Nephron (organoid): ENCODE measurements around the gene RNF214.
A peak's percentile ranks its signal among the peaks of the same experiment; 100 is the strongest.

Experiments
- H3K27ac Mint-ChIP-seq, 3 experiments: 2 replicates each; pipeline ENCODE4 v1.8.0; 2020; ENCODE audit warnings: mixed read lengths in 3 of 3, mild to moderate bottlenecking in 2 of 3, moderate library complexity in 1 of 3
- H3K27me3 Mint-ChIP-seq: 2 replicates; pipeline ENCODE4 v1.8.0; 2021; ENCODE audit warnings: low read depth, mild to moderate bottlenecking, moderate library complexity, mixed read lengths
- H3K36me3 Mint-ChIP-seq: 2 replicates; pipeline ENCODE4 v1.8.0; 2020; ENCODE audit warnings: low read depth, mixed read lengths
- H3K4me1 Mint-ChIP-seq: 2 replicates; pipeline ENCODE4 v1.8.0; 2020; ENCODE audit warnings: mixed read lengths
- H3K4me3 Mint-ChIP-seq, 3 experiments: 2 replicates each; pipeline ENCODE4 v1.8.0; 2020; ENCODE audit warnings: mild to moderate bottlenecking in 3 of 3, mixed read lengths in 3 of 3, moderate library complexity in 2 of 3
- H3K9me3 Mint-ChIP-seq: 2 replicates; pipeline ENCODE4 v1.8.0; 2020; ENCODE audit warnings: mixed read lengths
- CTCF ChIP-seq, 3 experiments: fragments of 200-600 bp; sonication (generic); IDR thresholded peaks; one replicate each; pipeline ENCODE4 v1.5.0; 2021; ENCODE audit warnings: antibody characterized with exemption in 3 of 3; ENCODE audit not compliant: unreplicated experiment in 3 of 3

RNF214 gene

GRCh38 chr11:117303101-117303500 lies 70.6 kb downstream of the RNF214 start:
- H3K4me1 Mint-ChIP-seq: peaks cover 35% of the 10 kb centered on the region
- H3K27me3 Mint-ChIP-seq: peaks cover 7% of the 10 kb centered on the region
- no peak for TF ChIP-seq CTCF (IDR thresholded peaks at IDR 0.05; ENCODE audit: unreplicated experiment in 3 of 3)
- H3K4me3 Mint-ChIP-seq: no peak overlapping the region
- H3K36me3 Mint-ChIP-seq: no peaks in the 10 kb centered on the region
- no peaks in the 10 kb centered on the region for H3K9me3 Mint-ChIP-seq
- peak overlapping the region in 2 of 3 experiments; percentile 68 to 95 for H3K27ac Mint-ChIP-seq

GRCh38 chr11:117303646-117304315 lies 71.3 kb downstream of the RNF214 start:
- H3K9me3 Mint-ChIP-seq: no peaks in the 10 kb centered on the region
- no peak overlapping the region for H3K4me3 Mint-ChIP-seq
- no peak overlapping the region for H3K27ac Mint-ChIP-seq
- H3K27me3 Mint-ChIP-seq: peaks cover 7% of the 10 kb centered on the region
- no peak for TF ChIP-seq CTCF (IDR thresholded peaks at IDR 0.05; ENCODE audit: unreplicated experiment in 3 of 3)
- H3K4me1 Mint-ChIP-seq: peaks cover 35% of the 10 kb centered on the region
- H3K36me3 Mint-ChIP-seq: no peaks in the 10 kb centered on the region

GRCh38 chr11:117305145-117305544 lies 72.7 kb downstream of the RNF214 start:
- peaks cover 3% of the 10 kb centered on the region for H3K27me3 Mint-ChIP-seq
- no peak overlapping the region for H3K4me3 Mint-ChIP-seq
- peaks cover 23% of the 10 kb centered on the region for H3K4me1 Mint-ChIP-seq
- TF ChIP-seq CTCF (IDR thresholded peaks at IDR 0.05; ENCODE audit: unreplicated experiment in 3 of 3): no peak
- H3K9me3 Mint-ChIP-seq: no peaks in the 10 kb centered on the region
- no peak overlapping the region for H3K27ac Mint-ChIP-seq
- H3K36me3 Mint-ChIP-seq: no peaks in the 10 kb centered on the region

- no peak for TF ChIP-seq CTCF (IDR thresholded peaks at IDR 0.05; ENCODE audit: unreplicated experiment in 3 of 3)
- H3K27me3 Mint-ChIP-seq: no peaks in the 10 kb centered on the region
- H3K9me3 Mint-ChIP-seq: no peaks in the 10 kb centered on the region
- H3K27ac Mint-ChIP-seq: no peak overlapping the region
- H3K4me1 Mint-ChIP-seq: peaks cover 15% of the 10 kb centered on the region
- no peaks in the 10 kb centered on the region for H3K36me3 Mint-ChIP-seq
- no peak overlapping the region for H3K4me3 Mint-ChIP-seq
Observed at GRCh38 chr11:117309310-117309709, 76.8 kb downstream of the RNF214 start.

- Mint-ChIP-seq H3K27ac (no peak overlapping the region), H3K4me1 (peaks cover 25% of the 10 kb centered on the region), H3K9me3 (no peaks in the 10 kb centered on the region), H3K4me3 (peak overlapping the region; percentile 24 to 73 (median 34)), H3K27me3 (no peaks in the 10 kb centered on the region), H3K36me3 (no peaks in the 10 kb centered on the region)
- TF ChIP-seq CTCF (IDR thresholded peaks at IDR 0.05; ENCODE audit: unreplicated experiment in 3 of 3): no peak
Observed at GRCh38 chr11:117313091-117313490, 80.6 kb downstream of the RNF214 start.
